HEK293T (cell line): ENCODE results near the gene NOMO2.
"Not testable (repeated sequence)": the region's sequence is repeated elsewhere in the genome, so short reads cannot be mapped to it uniquely, and the experiment has no call there.

ENCODE experiments used
- ARNT ChIP-seq: fragments of 450-650 bp; IDR thresholded peaks from 2 replicates; pipeline ENCODE4 v1.6.1; 2017; ENCODE audit warnings: mild to moderate bottlenecking
- BHLHE40 ChIP-seq: fragments of 450-650 bp; IDR thresholded peaks from 2 replicates; pipeline ENCODE4 v1.6.1; 2016; ENCODE audit warnings: mild to moderate bottlenecking, moderate library complexity, borderline replicate concordance
- ELF4 ChIP-seq: fragments of 450-650 bp; IDR thresholded peaks from 2 replicates; pipeline ENCODE4 v1.6.1; 2017; ENCODE audit warnings: antibody characterized with exemption
- FOXA1 ChIP-seq: fragments of 450-650 bp; IDR thresholded peaks from 2 replicates; pipeline ENCODE4 v1.6.1; 2016; ENCODE audit warnings: mild to moderate bottlenecking
- FOXK2 ChIP-seq: fragments of 450-650 bp; IDR thresholded peaks from 2 replicates; pipeline ENCODE4 v1.6.1; 2016; ENCODE audit warnings: mild to moderate bottlenecking
- FOXM1 ChIP-seq: fragments of 450-650 bp; IDR thresholded peaks from 2 replicates; pipeline ENCODE4 v1.6.1; 2017; ENCODE audit warnings: mild to moderate bottlenecking, borderline replicate concordance
- HDGF ChIP-seq: fragments of 450-650 bp; IDR thresholded peaks from 2 replicates; pipeline ENCODE4 v1.6.1; 2017; ENCODE audit warnings: antibody characterized with exemption, borderline replicate concordance
- L3MBTL2 ChIP-seq: fragments of 450-650 bp; conservative IDR thresholded peaks from 2 replicates; pipeline ENCODE4 v1.6.1; 2016; ENCODE audit warnings: mild to moderate bottlenecking
- NFRKB ChIP-seq: fragments of 450-650 bp; IDR thresholded peaks from 2 replicates; pipeline ENCODE4 v1.6.1; 2016; ENCODE audit warnings: mild to moderate bottlenecking, moderate library complexity
- PKNOX1 ChIP-seq: fragments of 450-650 bp; IDR thresholded peaks from 2 replicates; pipeline ENCODE4 v1.6.1; 2016
- SP1 ChIP-seq: fragments of 450-650 bp; IDR thresholded peaks from 2 replicates; pipeline ENCODE4 v1.6.1; 2017
- SUZ12 ChIP-seq: fragments of 450-650 bp; IDR thresholded peaks from 2 replicates; pipeline ENCODE4 v1.6.1; 2016; ENCODE audit warnings: mild to moderate bottlenecking
- TARDBP ChIP-seq: fragments of 450-650 bp; IDR thresholded peaks from 2 replicates; pipeline ENCODE4 v1.6.1; 2016
- ZNF384 ChIP-seq: fragments of 450-650 bp; IDR thresholded peaks from 2 replicates; pipeline ENCODE4 v1.6.1; 2016

- not testable (repeated sequence) for TF ChIP-seq TARDBP, FOXK2, FOXA1, BHLHE40, HDGF, PKNOX1, ZNF384, SUZ12, SP1, L3MBTL2, ELF4, FOXM1, NFRKB, ARNT
Measured at GRCh38 chr16:18597734-18598133, 35.8 kb upstream of the NOMO2 start.
